Colon (tissue), 2 donors: Measurements from ENCODE around the gene DMBX1.

Experiments
- FAIRE-seq: peaks from 2 replicates; lab custom pipeline; 2012; peaks lifted over from hg19 to GRCh38; lab: Jason Lieb, UNC
- donor health status: control.
- donor health status: control.

DMBX1 gene

GRCh38 chr1:46461017-46461808 lies 28.4 kb upstream of the DMBX1 start:
- FAIRE-seq, result no peak

GRCh38 chr1:46461809-46462448 lies 27.7 kb upstream of the DMBX1 start:
- FAIRE-seq, result no peak

GRCh38 chr1:46464013-46464548 lies 25.6 kb upstream of the DMBX1 start:
- FAIRE-seq, result no peak

GRCh38 chr1:46464915-46465314 lies 24.7 kb upstream of the DMBX1 start:
- no peak for FAIRE-seq

GRCh38 chr1:46465981-46466476 lies 23.6 kb upstream of the DMBX1 start:
- no peak for FAIRE-seq

- no peak for FAIRE-seq
Measured at GRCh38 chr1:46466477-46467182, 23.0 kb upstream of the DMBX1 start.

- FAIRE-seq, result no peak
Measured at GRCh38 chr1:46467183-46467504, 22.5 kb upstream of the DMBX1 start.

GRCh38 chr1:46469881-46470280 lies 19.8 kb upstream of the DMBX1 start:
- no peak for FAIRE-seq

GRCh38 chr1:46471848-46472492 lies 17.7 kb upstream of the DMBX1 start:
- no peak for FAIRE-seq

GRCh38 chr1:46472498-46473181 lies 17.0 kb upstream of the DMBX1 start:
- no peak for FAIRE-seq

GRCh38 chr1:46473991-46474390 lies 15.6 kb upstream of the DMBX1 start:
- FAIRE-seq, result no peak

- no peak for FAIRE-seq
Measured at GRCh38 chr1:46474570-46474969, 15.1 kb upstream of the DMBX1 start.

- no peak for FAIRE-seq
Measured at GRCh38 chr1:46476673-46477072, 13.0 kb upstream of the DMBX1 start.

GRCh38 chr1:46477153-46477929 lies 12.3 kb upstream of the DMBX1 start:
- no peak for FAIRE-seq

- FAIRE-seq, result no peak
Measured at GRCh38 chr1:46478721-46479485, 10.7 kb upstream of the DMBX1 start.

- no peak for FAIRE-seq
Measured at GRCh38 chr1:46479744-46480350, 9.8 kb upstream of the DMBX1 start.

GRCh38 chr1:46480959-46481646 lies 8.5 kb upstream of the DMBX1 start:
- no peak for FAIRE-seq

GRCh38 chr1:46481961-46482360 lies 7.7 kb upstream of the DMBX1 start:
- FAIRE-seq, result no peak

- FAIRE-seq, result no peak
Measured at GRCh38 chr1:46483589-46483988, 6.0 kb upstream of the DMBX1 start.
